Fibroblast of villous mesenchyme (primary cell): ENCODE data around the gene LMAN2. TPM values are rescaled to one million over a fixed set of nuclear protein-coding genes. Genes with fewer than 3 reads are reported as not detected.

Source experiments
- DNase-seq: peaks from one replicate; pipeline ENCODE4 v3.0.0-alpha.2; 2010; ENCODE audit warnings: low read depth
- H3K4me3 ChIP-seq: 2 replicates; pipeline ENCODE4 v1.5.1; 2011; ENCODE audit warnings: low read depth, mild to moderate bottlenecking, low read length
- total RNA-seq: library from RNA; depleted of rRNA; stranded (reverse); fragments of >200 nt; gene quantifications from 2 replicates; pipeline ENCODE4 v1.2.3, GENCODE V29; 2012
- TF ChIP-seq, protein P1 (sequence below): IDR thresholded peaks from 2 replicates; pipeline ENCODE4 v1.5.1; 2012; ENCODE audit warnings: low read depth, mild to moderate bottlenecking, low read length; ENCODE audit not compliant: insufficient read depth

Gene LMAN2
- total RNA-seq, 1 donor: 284 TPM

DNA sequence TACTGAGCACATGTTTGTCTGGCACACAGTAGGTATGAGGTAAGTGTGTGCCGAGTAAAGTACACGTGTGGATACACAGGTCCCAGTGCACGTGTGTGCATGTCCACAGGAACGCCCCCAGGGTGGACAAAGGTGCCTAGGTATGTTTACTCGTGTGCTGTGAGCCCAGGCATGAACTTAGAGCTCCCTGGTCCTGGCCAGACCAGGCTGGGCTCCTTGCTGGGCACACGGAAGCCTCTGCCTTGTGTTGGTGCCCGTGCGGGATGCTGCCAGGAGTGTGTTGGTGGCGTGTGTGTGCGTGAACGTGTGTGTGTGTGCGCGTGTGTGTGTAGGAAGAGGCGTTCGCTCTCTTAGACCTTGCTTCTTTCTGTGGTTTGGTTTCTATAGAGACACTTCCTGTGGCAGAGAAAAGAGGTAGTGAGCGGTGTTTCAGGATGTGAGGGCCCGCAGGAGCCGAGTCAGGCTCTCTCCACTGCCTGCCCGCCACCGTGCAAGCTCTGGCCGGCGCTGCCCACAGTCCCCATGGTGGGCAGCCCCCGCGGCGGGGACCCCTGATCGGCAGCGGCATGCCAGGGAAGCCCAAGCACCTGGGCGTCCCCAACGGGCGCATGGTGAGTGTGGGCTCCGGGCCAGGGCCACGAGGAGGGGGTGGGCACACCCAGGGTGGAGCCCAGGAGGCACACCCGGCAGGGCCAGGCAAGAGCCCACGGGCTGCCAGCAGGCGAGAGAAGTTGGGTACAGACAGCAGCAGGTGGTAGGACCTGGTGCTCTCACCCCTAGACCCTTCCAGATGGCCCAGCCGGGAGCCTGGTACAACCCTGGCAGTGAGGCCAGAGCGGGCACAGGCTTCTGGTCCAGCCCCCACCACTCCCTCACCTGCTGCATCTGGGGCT lies 6.2 kb upstream of the LMAN2 start, which contains the start of gene RGS14:
Gene RGS14, plus strand, starts transcription at position 466 of the 893 bp plus-strand sequence. Its CDS starts 101 bp downstream, at position 567.
- TF ChIP-seq, protein P1, sequence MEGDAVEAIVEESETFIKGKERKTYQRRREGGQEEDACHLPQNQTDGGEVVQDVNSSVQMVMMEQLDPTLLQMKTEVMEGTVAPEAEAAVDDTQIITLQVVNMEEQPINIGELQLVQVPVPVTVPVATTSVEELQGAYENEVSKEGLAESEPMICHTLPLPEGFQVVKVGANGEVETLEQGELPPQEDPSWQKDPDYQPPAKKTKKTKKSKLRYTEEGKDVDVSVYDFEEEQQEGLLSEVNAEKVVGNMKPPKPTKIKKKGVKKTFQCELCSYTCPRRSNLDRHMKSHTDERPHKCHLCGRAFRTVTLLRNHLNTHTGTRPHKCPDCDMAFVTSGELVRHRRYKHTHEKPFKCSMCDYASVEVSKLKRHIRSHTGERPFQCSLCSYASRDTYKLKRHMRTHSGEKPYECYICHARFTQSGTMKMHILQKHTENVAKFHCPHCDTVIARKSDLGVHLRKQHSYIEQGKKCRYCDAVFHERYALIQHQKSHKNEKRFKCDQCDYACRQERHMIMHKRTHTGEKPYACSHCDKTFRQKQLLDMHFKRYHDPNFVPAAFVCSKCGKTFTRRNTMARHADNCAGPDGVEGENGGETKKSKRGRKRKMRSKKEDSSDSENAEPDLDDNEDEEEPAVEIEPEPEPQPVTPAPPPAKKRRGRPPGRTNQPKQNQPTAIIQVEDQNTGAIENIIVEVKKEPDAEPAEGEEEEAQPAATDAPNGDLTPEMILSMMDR: no peak
- no peak within 1 kb of the TSS for H3K4me3 ChIP-seq
- peak; percentile 24 for DNase-seq

DNA sequence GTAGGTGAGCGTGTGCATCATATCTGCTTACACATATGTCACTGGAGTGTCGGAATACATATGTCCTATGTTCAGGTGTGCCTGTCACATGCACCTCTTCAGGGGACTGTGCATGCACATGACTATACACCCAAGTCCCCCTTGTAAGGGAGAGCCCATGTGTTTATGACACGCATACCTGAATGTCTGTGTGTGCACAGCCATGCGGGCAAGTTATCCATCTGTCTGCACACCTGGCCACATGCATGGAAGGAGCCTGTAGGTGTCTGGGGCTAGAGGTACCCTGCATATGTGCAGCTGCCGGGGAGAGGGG lies 5.6 kb upstream of the LMAN2 start:
- DNase-seq: no peak
- TF ChIP-seq, protein P1: no peak
- no peak overlapping the region for H3K4me3 ChIP-seq

DNA sequence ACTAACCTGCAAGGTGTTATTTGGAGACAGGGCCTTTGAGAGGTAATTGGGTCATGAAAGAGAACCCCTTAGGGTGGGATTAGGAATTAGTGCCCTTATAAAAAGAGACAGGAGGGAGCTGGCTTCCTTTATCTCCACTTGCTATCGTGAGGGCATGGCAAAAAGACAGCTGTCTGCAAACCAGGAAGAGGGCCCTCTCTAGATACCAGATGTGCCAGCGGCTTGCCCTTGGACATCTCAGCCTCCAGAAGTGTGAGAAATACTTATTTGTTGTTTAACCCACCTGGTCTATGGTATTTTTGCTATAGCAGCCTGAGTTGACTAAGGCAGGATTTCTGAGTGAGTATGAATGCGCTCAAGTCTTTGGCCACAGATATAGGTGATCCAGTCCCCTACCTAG lies 5.3 kb upstream of the LMAN2 start:
- no peak for DNase-seq
- TF ChIP-seq, protein P1: no peak
- H3K4me3 ChIP-seq: no peak overlapping the region

DNA sequence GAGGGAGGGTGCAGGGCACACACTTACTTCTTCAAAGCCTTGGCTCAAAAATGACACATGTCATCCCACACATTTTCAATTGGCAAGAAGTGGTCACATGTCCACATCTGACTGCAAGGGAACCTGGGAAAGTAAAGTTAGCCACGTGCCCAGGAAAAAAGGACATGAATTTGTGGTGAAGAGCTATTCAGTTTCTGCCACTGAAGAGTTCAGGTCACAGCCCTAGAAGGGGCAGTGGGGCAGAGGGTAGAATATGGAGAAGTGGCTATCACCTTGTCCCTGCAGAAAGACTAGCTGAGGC lies 4.3 kb upstream of the LMAN2 start:
- H3K4me3 ChIP-seq: no peak overlapping the region
- no peak for DNase-seq
- TF ChIP-seq, protein P1: no peak

DNA sequence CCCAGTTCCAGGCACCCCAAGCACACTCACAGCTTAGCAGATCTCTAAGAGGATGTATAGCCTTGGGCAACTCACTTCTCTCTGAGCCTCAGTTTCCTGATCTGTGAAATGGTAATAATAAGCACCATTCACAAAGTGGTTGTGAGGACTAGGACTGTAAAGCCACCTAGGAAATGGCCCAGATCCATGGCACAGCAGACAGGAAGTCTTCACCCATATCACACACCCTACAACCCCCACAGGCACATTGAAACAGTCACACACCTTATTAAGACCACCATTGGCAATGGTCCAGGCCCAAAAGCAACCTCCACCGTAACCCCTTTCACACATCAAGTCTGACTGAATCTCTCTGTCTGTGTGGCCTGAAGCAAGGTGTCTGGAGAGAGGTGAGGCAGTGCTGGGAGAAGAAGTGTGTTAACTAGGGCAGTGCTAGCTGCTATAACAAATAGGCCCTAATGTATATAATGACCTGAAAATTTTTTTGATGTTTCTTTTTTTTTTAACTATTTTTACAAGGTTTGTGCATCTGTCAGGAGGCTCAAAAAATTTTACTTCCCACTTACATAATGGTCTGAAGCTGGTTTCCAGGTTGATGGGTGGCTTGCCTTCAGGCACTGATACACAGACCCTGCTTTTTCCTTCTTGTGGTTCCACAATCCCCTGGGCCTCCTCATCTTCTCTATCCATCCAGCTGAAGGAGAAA lies 3.8 kb upstream of the LMAN2 start:
- TF ChIP-seq, protein P1: no peak
- no peak overlapping the region for H3K4me3 ChIP-seq
- no peak for DNase-seq

GRCh38 chr5:177354711-177355110 lies 3.2 kb upstream of the LMAN2 start:
- no peak for DNase-seq
- TF ChIP-seq, protein P1: no peak

More at GRCh38 chr5:177354711-177355110, 3.2 kb upstream of the LMAN2 start:
- H3K4me3 ChIP-seq: no peak overlapping the region
